Left renal pelvis (tissue), 4 donors: ENCODE results near the gene DENND1A. TPM values are rescaled to one million over a fixed set of nuclear protein-coding genes. Genes with fewer than 3 reads are reported as not detected.

Experiments used
- DNase-seq, 4 donors: peaks; one replicate each; pipeline ENCODE4 v3.0.0-alpha.2; 2013; ENCODE audit warnings: low read depth in 4 of 4, low spot score in 3 of 4
- polyA plus RNA-seq, 4 donors: library from polyadenylated mRNA; unstranded; fragments of 120-200 nt; gene quantifications; one replicate each; pipeline ENCODE4 v1.2.1, GENCODE V29; 2013; ENCODE audit not compliant: insufficient read length in 4 of 4

DENND1A gene
- polyA plus RNA-seq, 4 donors = 16.2 to 25.2 (median 21.7) TPM

GRCh38 chr9:123425261-123425821 is 504.6 kb downstream of the DENND1A start:
- no peak for DNase-seq

- no peak for DNase-seq
Measured at GRCh38 chr9:123424552-123425225, 505.2 kb downstream of the DENND1A start.

- no peak for DNase-seq
Measured at GRCh38 chr9:123424131-123424530, 505.8 kb downstream of the DENND1A start.

- DNase-seq = no peak
Measured at GRCh38 chr9:123423311-123423640, 506.6 kb downstream of the DENND1A start.

- no peak for DNase-seq
Measured at GRCh38 chr9:123422635-123423310, 507.2 kb downstream of the DENND1A start.

GRCh38 chr9:123421801-123422455 is 508.0 kb downstream of the DENND1A start:
- DNase-seq = no peak

GRCh38 chr9:123421186-123421585 is 508.7 kb downstream of the DENND1A start:
- DNase-seq = no peak

- no peak for DNase-seq
Measured at GRCh38 chr9:123420592-123421111, 509.3 kb downstream of the DENND1A start.

GRCh38 chr9:123419721-123420591 is 510.0 kb downstream of the DENND1A start:
- no peak for DNase-seq

- DNase-seq = no peak
Measured at GRCh38 chr9:123419091-123419490, 510.8 kb downstream of the DENND1A start.

- no peak for DNase-seq
Measured at GRCh38 chr9:123418506-123418905, 511.4 kb downstream of the DENND1A start.

GRCh38 chr9:123418052-123418430 is 511.9 kb downstream of the DENND1A start:
- no peak for DNase-seq

GRCh38 chr9:123417289-123418051 is 512.5 kb downstream of the DENND1A start:
- DNase-seq = no peak

- DNase-seq = no peak
Measured at GRCh38 chr9:123416176-123416575, 513.8 kb downstream of the DENND1A start.

- no peak for DNase-seq
Measured at GRCh38 chr9:123414936-123415930, 514.7 kb downstream of the DENND1A start.

GRCh38 chr9:123414204-123414603 is 515.7 kb downstream of the DENND1A start:
- DNase-seq = no peak

GRCh38 chr9:123412171-123412820 is 517.6 kb downstream of the DENND1A start:
- DNase-seq = no peak

GRCh38 chr9:123411636-123412035 is 518.3 kb downstream of the DENND1A start:
- no peak for DNase-seq
